AG04450 (cell line): ENCODE results near the gene STXBP5. TPM values are rescaled to one million over a fixed set of nuclear protein-coding genes. Genes with fewer than 3 reads are reported as not detected.

Source experiments
- CTCF ChIA-PET: fragments of 300-600, 350-600 bp; formaldehyde crosslinking; extraction: SDS; loops from one replicate; lab custom pipeline; 2022; ENCODE audit warnings: antibody characterized with exemption, inconsistent platforms; lab: Charles Lee
- POLR2A ChIA-PET: fragments of 350-600 bp; formaldehyde crosslinking; extraction: SDS; loops from one replicate; lab custom pipeline; 2021; ENCODE audit warnings: antibody characterized with exemption, inconsistent platforms; lab: Yijun Ruan, JAX
- DNase-seq: peaks from one replicate; pipeline ENCODE4 v3.0.0-alpha.2; 2011; ENCODE audit warnings: low read depth, low spot score
- H3K27ac ChIP-seq: one replicate; pipeline ENCODE4 v1.5.1; 2012; ENCODE audit warnings: low read depth, low read length, control low read depth
- H3K27me3 ChIP-seq: one replicate; pipeline ENCODE4 v1.6.0; 2012; ENCODE audit warnings: low read length; ENCODE audit not compliant: control insufficient read depth, insufficient read depth
- H3K4me3 ChIP-seq: 2 replicates; pipeline ENCODE4 v1.5.1; 2011; ENCODE audit warnings: mild to moderate bottlenecking, low read depth, low read length, control low read depth
- H3K9me3 ChIP-seq: 2 replicates; pipeline ENCODE4 v1.5.1; 2012; ENCODE audit warnings: low read length; ENCODE audit not compliant: control insufficient read depth, insufficient read depth
- CTCF ChIP-seq: IDR thresholded peaks from 2 replicates; pipeline ENCODE4 v1.5.1; 2011; ENCODE audit warnings: low read depth, low read length, control low read depth, inconsistent platforms
- polyA plus RNA-seq: library from polyadenylated mRNA; depleted of rRNA; stranded (reverse); fragments of >200 nt; gene quantifications from 2 replicates; pipeline ENCODE4 v1.2.3, GENCODE V29; 2011

STXBP5 gene
- polyA plus RNA-seq, 1 experiment, result 40.0 TPM

- no peak overlapping the region for H3K27ac ChIP-seq
- peaks cover 5% of the 10 kb centered on the region; the same call in 1 of the 2 replicates for H3K9me3 ChIP-seq
- ChIA-PET POLR2A (no interaction called here), CTCF (no interaction called here)
- no peaks in the 10 kb centered on the region for H3K27me3 ChIP-seq
- no peak for DNase-seq
- no peak for TF ChIP-seq CTCF
- no peak overlapping the region for H3K4me3 ChIP-seq
Measured at GRCh38 chr6:147297124-147297523, 92.9 kb downstream of the STXBP5 start.

- Histone ChIP-seq H3K9me3 (peaks cover 5% of the 10 kb centered on the region; the same call in 1 of the 2 replicates), H3K27ac (no peak overlapping the region), H3K4me3 (no peak overlapping the region), H3K27me3 (no peaks in the 10 kb centered on the region)
- DNase-seq, result no peak
- CTCF ChIA-PET, result no interaction called here
- no peak for TF ChIP-seq CTCF
- POLR2A ChIA-PET, result no interaction called here
Measured at GRCh38 chr6:147297663-147298316, 93.6 kb downstream of the STXBP5 start.

- POLR2A ChIA-PET, result no interaction called here
- DNase-seq, result no peak
- TF ChIP-seq CTCF, result no peak
- Histone ChIP-seq H3K9me3 (peaks cover 5% of the 10 kb centered on the region; the same call in 1 of the 2 replicates), H3K4me3 (no peak overlapping the region), H3K27ac (no peak overlapping the region), H3K27me3 (no peaks in the 10 kb centered on the region)
- CTCF ChIA-PET, result no interaction called here
Measured at GRCh38 chr6:147298461-147298860, 94.2 kb downstream of the STXBP5 start.

GRCh38 chr6:147299035-147299434 is 94.8 kb downstream of the STXBP5 start:
- CTCF ChIA-PET, result no interaction called here

More at GRCh38 chr6:147299035-147299434, 94.8 kb downstream of the STXBP5 start:
- no peak overlapping the region for H3K27ac ChIP-seq
- TF ChIP-seq CTCF, result no peak
- DNase-seq, result no peak
- no peak overlapping the region for H3K4me3 ChIP-seq
- no peaks in the 10 kb centered on the region for H3K27me3 ChIP-seq
- POLR2A ChIA-PET, result no interaction called here
- peaks cover 7% of the 10 kb centered on the region; the same call in 1 of the 2 replicates for H3K9me3 ChIP-seq
